ENCODE results near the gene LSM4.

DNA sequence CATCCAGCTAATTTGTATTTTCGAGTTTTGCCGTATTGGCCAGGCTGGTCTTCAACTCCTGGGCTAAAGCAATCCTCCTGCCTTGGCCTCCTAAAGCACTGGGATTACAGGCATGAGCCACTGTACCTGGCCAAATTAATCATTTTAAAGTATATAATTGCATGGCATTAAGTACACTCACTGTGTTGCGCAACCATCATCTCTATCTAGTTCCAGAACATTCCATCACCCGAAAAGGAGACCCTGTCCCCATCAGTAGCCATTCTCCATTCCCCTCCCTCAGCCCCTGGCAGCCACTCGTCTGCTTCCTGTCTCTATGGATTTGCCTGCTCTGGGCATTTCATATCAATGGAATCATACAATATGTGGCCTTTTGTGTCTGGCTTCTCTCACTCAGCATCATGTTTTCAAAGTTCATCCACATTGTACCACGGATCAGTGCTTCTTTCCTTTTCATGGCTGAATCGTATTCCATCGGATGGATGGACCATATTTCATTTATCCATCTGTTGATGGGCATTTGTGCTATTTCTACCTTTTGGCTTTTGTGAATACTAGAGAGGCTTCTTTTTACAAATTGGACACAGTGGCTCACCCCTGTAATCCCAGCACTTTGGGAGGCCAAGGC lies 30.6 kb upstream of the LSM4 start:
- TF ChIP-seq CTCF (conservative IDR thresholded peaks at IDR 0.05; ENCODE audit: low read length) (no peak), EZH2phosphoT487 (IDR thresholded peaks at IDR 0.05; ENCODE audit: borderline replicate concordance) (no peak)

Data from Loucy (cell line).